GM19395 (cell line): ENCODE results near the gene TTLL13.

Experiments
- ATAC-seq: cut with Tn5 transposase; IDR thresholded peaks from one replicate; pipeline ENCODE4 v1.9.1; 2021; ENCODE audit warnings: mild to moderate bottlenecking, moderate library complexity; ENCODE audit not compliant: unreplicated experiment

The TTLL13 gene, protein sequence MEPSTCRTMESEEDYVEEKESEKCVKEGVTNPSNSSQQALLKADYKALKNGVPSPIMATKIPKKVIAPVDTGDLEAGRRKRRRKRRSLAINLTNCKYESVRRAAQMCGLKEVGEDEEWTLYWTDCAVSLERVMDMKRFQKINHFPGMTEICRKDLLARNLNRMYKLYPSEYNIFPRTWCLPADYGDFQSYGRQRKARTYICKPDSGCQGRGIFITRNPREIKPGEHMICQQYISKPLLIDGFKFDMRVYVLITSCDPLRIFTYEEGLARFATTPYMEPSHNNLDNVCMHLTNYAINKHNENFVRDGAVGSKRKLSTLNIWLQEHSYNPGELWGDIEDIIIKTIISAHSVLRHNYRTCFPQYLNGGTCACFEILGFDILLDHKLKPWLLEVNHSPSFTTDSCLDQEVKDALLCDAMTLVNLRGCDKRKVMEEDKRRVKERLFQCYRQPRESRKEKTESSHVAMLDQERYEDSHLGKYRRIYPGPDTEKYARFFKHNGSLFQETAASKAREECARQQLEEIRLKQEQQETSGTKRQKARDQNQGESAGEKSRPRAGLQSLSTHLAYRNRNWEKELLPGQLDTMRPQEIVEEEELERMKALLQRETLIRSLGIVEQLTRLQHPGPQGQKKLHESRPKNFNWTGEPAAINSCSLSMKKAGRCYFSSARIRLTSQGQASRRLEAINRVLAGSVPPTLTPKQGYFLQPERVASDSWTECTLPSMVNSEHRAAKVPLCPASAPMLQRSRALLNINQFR

DNA sequence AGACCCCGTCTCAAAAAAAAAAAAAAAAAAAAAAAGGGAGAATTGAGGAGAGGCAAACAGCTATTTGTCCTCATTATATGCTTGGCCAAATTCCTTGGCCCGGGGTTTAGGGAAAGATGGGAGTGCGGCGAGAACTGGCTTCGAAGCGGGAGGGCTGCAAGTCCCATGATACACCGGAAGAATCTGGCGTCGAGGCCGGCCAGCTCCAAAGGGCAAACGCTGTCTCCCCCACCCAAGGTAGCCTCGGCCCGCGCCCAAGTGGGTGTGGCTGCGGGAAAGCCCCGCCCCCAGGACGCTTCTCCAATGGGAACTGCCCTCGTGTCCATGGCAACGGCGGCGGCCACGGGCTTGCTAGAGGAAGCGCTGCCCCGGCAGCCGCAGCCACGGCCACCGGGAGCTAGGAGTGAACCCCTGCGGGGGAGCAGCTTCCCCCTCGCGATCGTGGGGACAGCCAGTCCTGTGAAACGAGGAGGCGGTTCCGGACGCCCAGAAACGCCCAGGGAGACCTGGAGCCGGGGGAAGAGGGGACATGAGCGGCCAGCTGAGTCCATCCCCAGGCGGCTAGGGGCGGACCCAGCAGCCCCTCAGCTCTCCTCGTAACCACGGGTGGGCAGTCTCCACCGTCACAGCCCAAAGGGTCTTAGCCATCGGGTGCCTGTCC is at the start of gene TTLL13:
Gene TTLL13 (plus strand): TSS at position 354 of the 661 bp plus-strand sequence. CDS start 1,075 bp downstream, outside the sequence.
- ATAC-seq, result peak; percentile 52

DNA sequence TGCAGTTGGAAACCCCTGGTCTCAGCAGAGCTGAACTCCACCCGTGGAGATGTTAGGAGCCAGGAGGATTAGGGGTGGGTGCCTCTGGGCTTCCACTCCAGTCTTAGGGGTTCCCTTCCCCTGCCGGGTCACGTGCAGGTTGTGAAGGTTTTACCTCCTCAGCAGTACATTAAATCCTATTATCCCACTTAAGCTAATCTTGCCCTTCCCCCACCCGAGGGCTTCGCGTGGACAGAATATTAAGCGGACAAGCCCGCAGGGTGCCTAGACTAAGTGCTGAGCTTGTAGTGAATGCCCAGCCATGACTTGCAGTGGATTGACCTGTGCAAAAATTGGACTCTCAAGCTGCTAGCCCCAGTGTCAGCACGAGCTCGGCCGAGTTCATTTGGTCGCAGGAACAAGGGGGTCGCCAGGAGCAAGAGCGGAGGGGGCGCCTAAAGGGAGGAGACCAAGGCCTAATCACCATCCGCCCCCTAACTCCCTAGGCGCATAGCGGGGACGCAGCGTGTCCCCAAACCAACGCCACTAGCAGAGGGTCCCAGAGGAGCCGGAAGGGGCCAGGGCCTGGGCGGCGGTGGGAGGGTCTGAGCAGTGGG is 48.7 kb upstream of the TTLL13 start:
- peak; percentile 37 for ATAC-seq

DNA sequence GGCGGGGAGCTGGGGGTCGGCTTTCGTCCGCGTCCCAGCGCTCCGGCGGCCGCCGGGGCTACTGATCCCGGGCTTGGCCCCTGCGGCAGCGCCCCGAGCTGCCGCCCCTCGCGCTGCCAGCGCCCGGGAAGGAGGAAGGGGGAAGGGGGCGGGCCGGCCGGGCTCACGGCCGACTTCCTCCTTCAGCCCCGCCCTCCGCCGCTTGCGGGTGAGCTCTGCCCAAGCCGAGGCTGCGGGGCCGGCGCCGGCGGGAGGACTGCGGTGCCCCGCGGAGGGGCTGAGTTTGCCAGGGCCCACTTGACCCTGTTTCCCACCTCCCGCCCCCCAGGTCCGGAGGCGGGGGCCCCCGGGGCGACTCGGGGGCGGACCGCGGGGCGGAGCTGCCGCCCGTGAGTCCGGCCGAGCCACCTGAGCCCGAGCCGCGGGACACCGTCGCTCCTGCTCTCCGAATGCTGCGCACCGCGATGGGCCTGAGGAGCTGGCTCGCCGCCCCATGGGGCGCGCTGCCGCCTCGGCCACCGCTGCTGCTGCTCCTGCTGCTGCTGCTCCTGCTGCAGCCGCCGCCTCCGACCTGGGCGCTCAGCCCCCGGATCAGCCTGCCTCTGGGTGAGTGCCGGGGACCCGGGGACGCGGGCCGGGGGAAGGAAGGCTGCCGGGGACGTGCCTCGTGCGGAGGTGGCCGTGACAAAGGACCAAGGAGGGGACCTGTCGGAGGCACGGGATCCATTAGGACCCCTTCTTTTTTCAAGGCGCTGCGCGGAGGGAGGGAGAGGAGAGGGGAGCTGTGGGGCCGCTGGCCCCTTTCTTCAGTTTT is 48.0 kb upstream of the TTLL13 start, which contains the start of gene SEMA4B:
Gene SEMA4B (plus strand): TSS at position 201 of the 814 bp plus-strand sequence. CDS start 249 bp downstream, at position 450.
- peak; percentile 83 for ATAC-seq

DNA sequence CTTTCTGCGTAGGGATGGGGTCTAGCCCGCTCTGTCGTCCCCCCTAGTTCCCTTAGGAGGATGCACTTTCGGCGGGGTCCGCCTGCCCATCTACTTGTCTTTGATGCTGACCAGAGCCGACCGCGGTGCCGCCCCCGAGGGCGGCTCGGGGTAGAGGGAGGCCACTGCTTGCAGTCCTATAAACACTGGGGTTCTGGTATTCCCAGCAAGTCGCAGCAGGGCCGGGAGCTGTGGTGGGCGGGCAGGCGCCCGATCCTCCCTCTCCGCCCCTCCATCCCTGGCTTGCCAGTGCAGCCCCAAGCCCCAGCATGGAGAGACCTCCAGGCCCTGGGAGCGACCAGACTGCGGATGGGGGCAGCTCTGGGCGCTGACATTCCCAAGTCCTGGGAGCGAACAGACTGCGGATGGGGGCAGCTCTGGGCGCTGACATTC is 47.4 kb upstream of the TTLL13 start:
- ATAC-seq, result no peak

DNA sequence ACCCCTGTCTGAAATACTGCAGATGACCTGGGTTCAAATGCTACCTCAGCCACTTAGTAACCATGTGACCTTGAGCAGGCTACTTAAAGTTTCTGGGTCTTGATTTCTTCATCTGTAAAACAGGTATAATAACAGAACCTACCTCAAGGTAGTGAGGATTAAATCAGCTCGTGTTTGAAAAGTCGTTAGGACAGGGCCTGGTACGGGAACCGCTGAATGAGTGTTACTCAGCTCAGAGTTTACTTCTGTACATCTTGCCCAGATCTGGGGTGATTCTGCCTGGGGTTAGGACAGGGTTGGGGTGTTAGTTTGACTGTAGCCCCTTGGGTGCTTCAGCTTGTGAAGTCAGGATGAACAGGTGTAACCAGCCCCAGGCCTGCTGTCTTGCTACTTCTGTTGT is 46.4 kb upstream of the TTLL13 start:
- ATAC-seq, result no peak

DNA sequence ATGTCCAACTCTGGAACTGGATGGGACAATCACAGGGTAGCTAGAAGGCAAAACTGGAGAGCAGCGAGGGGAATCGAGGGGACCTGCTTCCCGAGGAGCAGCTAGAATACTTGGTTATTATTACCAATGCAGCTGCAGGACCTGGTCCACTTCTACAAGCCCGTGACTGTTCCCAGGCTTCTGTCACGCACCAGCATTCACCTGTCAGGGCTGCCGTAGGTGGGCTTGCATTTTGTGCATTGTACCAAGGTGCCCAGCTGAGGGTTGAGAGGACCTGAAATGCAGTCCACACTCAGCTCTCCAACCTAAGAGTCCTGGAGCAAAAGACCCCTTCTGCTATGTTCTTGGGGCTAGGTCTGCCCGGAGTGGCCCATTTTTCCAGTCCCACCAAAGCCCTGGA is 45.9 kb upstream of the TTLL13 start:
- no peak for ATAC-seq

DNA sequence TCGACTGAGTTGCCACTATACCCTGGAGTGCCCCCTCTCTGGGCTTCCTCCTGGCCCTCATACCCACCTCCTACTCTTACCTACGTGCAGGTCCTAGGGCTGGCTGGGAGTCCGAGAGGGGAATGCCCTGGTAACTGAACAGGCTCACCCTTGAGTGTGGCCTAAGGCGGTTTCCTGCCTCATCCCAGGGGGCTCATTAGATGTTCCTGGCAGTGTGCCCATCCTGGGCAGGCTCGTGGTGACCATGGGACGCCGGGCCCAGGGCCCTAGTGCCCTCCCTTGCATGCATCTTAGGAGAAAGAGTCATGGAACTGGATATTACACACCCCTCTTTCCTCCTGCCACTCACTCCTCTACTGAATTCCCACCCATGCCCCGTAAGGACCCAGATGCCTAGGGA is 45.4 kb upstream of the TTLL13 start:
- ATAC-seq, result no peak

DNA sequence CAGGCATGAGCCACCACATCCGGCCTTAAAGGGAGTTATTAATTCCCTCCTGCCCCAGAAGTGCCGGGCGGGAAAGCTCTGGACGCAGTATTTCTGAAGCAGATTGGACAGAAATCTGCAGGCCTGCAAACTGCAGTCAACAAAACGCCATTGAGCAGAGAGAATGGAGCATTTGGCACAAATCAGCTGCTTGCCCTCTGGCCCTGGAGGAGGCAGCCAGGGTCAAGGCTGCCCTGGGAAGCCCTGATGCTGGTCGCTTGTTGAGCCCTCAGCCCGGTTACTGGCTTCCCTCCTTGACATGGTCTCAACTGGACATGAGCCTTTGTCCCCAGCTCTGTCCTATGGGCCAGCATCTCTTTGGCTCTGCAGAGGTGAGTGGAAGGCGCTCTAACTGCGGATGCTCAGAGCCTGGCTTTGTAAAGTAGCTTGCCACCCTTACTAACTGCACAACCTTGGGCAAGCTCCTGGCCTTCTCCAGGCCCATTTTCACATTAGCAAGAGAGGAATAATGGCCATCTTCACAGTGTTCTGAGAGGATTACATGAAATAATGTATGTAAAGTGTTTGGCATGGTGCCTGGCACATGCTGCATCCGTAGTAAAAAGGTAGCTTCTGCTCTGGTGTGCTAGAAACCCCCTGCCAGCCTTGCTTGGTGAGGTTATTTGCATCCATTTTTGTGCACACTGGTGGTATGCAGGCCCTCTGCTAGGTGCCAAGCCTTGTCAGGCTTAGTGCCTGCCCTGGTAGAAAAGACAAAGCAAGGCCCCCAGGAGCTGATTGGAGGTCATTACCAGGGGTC is 44.1 kb upstream of the TTLL13 start:
- no peak for ATAC-seq

DNA sequence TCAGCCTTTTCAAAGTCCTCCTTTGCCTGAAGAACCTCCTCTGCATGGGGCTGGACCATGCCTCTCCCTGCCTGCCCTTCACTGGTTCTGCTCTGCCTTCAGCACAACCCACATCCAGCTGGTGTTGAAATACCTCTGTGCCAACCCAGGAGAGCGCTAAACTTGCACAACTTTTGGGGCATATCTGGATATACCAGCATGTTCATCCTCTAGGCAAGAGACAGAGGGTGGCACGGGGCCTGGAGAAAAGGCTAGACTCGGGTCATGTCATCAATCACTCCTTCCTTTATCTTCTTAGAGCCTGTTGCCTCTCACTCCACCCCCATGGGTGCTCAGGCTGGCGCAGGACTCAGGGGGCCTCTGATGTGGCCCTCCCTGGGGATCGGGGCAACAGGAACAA is 43.5 kb upstream of the TTLL13 start:
- no peak for ATAC-seq

DNA sequence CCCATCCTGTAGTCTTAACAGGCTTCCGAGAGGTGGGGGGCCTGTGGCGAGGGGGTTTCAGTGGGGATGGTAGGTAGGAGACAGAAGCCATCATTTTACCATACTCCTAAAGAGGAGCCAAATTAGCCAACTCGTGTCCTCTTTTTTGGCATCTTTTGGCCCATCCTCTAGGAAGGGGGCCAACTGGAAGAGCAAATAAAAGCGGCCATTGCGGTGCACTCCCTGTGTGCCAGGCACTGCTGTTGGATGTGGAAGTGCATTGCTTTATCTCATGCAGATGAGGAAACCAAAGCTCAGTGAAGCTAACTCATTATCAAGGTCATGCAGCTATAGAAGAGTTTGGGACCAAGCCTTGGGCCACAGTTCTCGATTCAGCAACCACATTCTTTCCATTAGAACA is 42.1 kb upstream of the TTLL13 start:
- ATAC-seq, result no peak

DNA sequence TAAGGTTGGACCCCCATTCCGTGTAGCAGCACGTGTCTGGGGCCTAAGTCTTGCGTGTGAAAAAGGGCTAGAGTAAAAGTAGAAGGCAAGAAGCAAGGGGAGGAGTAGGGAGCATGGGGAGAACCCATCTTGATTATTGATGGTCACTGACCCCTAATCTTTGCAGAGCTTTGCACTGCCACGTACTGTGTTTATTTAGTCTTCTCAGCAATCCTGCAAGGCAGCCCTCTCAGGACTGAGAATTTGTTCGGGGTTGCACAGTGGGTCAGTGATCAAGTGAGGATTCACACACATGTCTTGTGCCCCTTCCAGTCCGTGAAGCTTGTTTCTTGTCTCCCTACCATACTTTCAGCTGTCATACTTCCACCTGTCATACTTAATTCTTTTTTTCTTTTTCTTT is 41.0 kb upstream of the TTLL13 start:
- ATAC-seq, result no peak

DNA sequence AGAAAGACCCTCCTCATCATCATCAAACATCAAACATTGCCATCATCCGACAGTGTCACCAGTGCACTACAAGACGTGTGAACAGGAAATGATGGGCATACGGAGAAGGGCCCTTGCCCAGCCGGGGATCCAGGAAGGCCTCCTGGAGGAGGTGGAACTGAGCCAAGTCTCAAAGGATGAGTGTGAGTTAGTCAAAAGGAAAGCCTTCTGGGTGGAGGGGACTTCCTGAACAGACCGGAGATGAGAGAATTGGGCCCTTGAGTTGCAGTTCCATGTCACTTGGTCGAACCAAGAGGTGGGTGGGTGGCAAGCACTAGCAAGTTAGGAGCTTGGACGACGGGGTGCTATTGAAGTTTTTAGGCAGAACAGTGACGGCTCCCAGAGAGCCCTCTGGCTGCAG is 39.8 kb upstream of the TTLL13 start:
- no peak for ATAC-seq

DNA sequence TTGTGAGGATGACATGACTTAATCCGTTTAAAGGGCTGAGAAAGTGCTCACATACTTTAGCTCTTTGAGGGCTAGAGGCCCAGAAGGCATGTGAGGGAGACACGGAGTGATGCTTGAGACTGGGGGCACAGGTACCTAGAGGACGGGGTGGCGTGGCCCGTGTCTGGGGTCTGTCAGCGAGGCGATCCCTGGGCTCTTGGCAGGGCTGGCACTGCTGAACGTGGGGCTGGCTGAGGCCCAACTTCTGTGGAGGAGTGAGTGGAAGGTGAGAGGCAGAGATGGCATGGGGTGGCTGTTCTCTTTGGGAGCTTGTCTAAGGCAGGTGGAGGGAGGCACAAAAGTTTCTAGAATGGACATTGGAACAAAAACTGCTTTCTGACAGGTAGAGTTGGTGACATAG is 38.8 kb upstream of the TTLL13 start:
- no peak for ATAC-seq

DNA sequence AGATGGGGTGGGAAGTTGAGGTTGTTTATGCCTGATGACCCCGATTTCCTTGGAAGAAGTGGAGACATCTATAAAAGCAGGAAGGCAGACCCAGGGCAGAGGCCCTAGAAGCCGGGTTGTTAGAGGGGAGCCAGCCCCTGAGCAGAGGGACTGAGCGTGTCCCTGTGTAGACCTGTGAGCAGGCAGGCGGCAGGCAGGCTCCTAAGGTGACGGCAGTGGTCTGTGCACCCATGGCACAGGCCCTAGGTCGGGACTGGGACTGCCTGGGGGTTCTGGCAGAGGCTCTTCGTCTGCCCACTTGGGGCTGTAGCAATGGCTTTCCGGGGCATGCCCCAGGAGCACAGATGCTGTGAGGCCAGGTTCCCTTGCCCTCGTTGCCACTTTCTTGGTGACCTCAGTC is 38.3 kb upstream of the TTLL13 start:
- ATAC-seq, result no peak

DNA sequence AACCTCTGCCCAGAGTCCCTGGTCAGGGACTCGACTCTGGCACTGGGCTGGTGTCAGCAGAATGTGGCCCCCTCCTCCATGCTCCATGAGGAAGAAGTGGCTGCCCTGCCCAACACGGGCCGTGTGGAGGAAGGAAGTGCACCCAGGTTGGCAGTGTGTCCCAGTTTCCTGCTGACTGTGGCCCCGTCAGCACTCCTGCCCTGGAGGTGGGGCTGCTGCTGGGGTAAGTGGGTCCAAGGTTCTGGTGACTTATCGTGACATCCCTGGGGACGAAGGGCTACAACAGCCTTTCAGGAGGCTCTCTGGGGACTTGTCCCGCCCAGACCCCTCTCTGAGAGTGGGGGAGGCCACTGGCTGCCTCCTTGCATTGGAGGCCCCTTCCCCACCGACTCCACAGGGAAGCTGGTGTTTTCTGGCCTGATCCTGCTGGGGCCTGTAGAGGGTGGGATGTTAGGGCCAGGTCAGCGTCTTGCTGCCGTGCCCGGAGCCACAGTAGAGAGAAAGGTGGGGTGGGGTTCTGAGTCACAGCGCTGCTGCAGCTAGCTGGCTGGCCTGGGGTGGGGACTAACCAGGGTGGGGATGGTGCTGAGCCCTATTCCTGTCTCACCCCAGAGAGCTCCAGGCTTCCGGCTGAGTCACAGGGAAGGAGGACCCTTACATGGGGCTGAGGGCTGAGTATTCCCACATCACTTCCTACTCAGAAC is 37.8 kb upstream of the TTLL13 start:
- no peak for ATAC-seq

DNA sequence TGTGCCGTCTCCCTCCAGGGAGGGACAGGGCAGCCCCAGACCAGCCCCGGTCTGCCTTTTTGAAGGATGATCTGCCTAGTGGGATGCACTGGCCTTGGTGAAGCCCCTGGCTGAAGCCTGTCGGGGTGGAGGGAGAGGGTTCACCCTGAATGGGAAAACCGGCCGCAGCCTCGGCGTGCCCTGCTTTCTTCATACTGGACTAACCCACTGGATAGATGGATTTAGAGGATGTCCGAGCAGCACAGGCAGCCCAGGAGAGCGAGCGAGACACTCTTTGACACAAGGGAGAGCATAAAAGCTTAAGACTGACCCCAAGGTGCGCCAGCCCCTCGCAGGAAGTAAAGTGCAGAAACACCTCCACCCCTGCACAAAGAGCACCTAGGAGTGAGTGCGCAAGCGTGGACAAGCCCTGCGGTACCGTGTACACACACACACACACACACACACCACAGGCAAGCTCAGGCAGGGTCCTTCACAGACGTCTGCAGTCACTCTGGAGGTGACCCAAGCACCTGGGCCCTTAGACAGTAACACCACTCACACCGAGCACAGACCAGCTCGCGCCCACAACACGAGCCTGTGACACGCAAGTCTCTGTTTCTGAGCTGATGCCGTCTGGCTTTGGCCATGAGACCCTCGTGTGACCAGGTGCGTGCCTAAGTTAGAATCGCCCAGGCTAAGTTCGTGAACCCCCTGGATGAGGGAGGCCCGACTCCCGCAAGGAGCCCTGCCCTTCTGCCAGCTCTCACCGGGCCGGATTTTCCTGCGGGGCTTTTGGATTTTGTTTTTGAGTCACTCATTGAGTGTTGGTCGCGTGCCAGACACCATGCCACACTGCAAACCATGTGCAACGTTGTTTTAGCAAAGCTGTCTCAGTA is 36.9 kb upstream of the TTLL13 start:
- ATAC-seq, result no peak

DNA sequence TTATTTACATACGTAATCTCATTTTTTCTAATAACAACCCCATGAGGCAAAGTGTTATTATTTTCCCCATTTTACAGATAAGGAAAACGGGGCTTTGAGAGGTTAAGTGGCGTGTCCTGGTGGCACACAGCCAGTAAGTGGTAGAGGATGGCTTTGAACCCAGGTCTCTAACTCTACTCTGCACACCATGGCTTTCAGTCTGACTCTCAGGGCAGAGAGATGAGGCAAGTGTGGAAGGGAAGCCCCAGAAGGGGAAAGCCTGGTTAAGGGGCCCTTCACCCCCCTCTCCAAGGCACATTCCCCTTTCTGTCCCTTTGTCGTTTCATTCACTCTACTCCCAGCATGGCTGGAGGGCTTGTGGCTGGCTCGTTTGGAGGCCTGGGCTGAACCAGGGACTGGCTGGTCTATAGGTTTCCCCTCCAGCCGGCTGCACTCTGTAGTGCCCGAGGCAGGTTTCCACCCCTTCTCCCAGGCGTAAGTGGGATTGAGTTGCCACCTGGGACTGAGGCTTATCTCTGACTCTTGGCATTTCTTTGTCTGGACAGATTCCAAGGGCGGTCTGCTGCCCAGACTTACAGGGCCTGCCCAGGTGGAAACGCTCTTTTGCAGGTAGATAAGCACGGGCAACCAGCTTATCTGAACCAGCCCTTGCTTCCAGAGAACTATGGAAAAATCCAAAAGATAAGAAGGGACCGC is 36.1 kb upstream of the TTLL13 start:
- no peak for ATAC-seq
